Peyer's patch (tissue), 4 donors: ENCODE results near the gene FAM89A.

Experiments
- CTCF ChIP-seq, 6 experiments: fragments of 450-650 bp in 4 of 6; fragments of 200-600 bp in 2 of 6; sonication (generic) in 1 of 6; IDR thresholded peaks; one replicate each; pipeline ENCODE4 v1.5.1; 2017 to 2019; ENCODE audit warnings: antibody characterized with exemption in 6 of 6, mild to moderate bottlenecking in 3 of 6, moderate library complexity in 1 of 6
- POLR2A ChIP-seq, 2 donors: fragments of 450-650 bp; IDR thresholded peaks; one replicate each; pipeline ENCODE4 v1.5.1; 2017; ENCODE audit warnings: antibody characterized with exemption in 2 of 2, mild to moderate bottlenecking in 2 of 2, moderate library complexity in 2 of 2

- TF ChIP-seq CTCF (IDR thresholded peaks at IDR 0.05) (no peak), POLR2A (IDR thresholded peaks at IDR 0.05) (no peak)
Observed at GRCh38 chr1:231049121-231049979, 9.3 kb upstream of the FAM89A start.
